Body of pancreas (tissue), 4 donors: ENCODE measurements around the gene TYMS. TPM values are rescaled to one million over a fixed set of nuclear protein-coding genes. Genes with fewer than 3 reads are reported as not detected.

Experiments used
- ATAC-seq: fragments of 150-250 bp; one replicate; pipeline ENCODE4 v1.9.1; 2016
- DNase-seq, 4 donors: peaks; one replicate each; pipeline ENCODE4 v3.0.0-alpha.2; 2019
- H3K27ac ChIP-seq, 4 donors: fragments of 200-600 bp; sonication (generic); 1 replicate in 3 of 4; 2 replicates in 1 of 4; pipeline versions ENCODE4 v1.5.1 to v1.6.1; 2016 to 2019; ENCODE audit warnings: mild to moderate bottlenecking in 1 of 4, mixed read lengths in 1 of 4, moderate library complexity in 1 of 4
- H3K27me3 ChIP-seq, 2 donors: fragments of 200-600 bp; sonication (generic); one replicate each; pipeline ENCODE4 v1.6.0; 2016; ENCODE audit warnings: mild to moderate bottlenecking in 1 of 2
- H3K36me3 ChIP-seq, 2 donors: fragments of 200-600 bp; sonication (generic); replicated peaks in 1 of 2; 2 replicates each; pipeline ENCODE4 v1.5.1; 2016; ENCODE audit warnings: low read depth in 2 of 2; ENCODE audit not compliant: insufficient read depth in 1 of 2
- H3K4me1 ChIP-seq: fragments of 200-600 bp; sonication (generic); one replicate; pipeline ENCODE4 v1.6.0; 2016
- H3K4me3 ChIP-seq, 2 donors: fragments of 200-600 bp; sonication (generic); 1 replicate in 1 of 2; 2 replicates in 1 of 2; pipeline ENCODE4 v1.5.1; 2016 to 2019
- H3K9me3 ChIP-seq, 3 donors: fragments of 200-600 bp; sonication (generic); 1 replicate in 2 of 3; 2 replicates in 1 of 3; pipeline ENCODE4 v1.5.1; 2016
- CTCF ChIP-seq, 7 experiments: fragments of 450-650 bp in 4 of 7; fragments of 200-600 bp in 3 of 7; sonication (generic) in 3 of 7; IDR thresholded peaks; one replicate each; pipeline ENCODE4 v1.5.1; 2016 to 2019; ENCODE audit warnings: antibody characterized with exemption in 7 of 7
- POLR2A ChIP-seq, 3 donors: fragments of 450-650 bp; IDR thresholded peaks; one replicate each; pipeline ENCODE4 v1.6.1; 2016; ENCODE audit warnings: antibody characterized with exemption in 3 of 3, mild to moderate bottlenecking in 2 of 3
- WGBS, 2 donors: methylation state at CpG; one replicate each; pipeline ENCODE4 v1.1.5; 2017; 5-methylcytosine and 5-hydroxymethylcytosine counted together
- intact Hi-C: fragments of 100-400 bp; cut with DNase I; formaldehyde crosslinking; loops from one replicate; pipeline ENCODE4 v1.15.1; 2023
- total RNA-seq, 2 donors: library from RNA; depleted of rRNA; stranded (reverse); fragments of >200 nt; gene quantifications; one replicate each; pipeline ENCODE4 v1.1.0, GENCODE V29; 2016

Gene TYMS
- total RNA-seq, 2 donors from 2014 or later = 1.8 to 7.6 TPM

GRCh38 chr18:711657-712400, 54.4 kb downstream of the TYMS start:
- Histone ChIP-seq H3K9me3 (no peaks in the 10 kb centered on the region), H3K27ac (peak overlapping the region; percentile 64 to 86 (median 84)), H3K36me3 (no peaks in the 10 kb centered on the region), H3K4me3 (peak overlapping the region; percentile 38 to 50), H3K27me3 (no peaks in the 10 kb centered on the region), H3K4me1 (peaks cover 22% of the 10 kb centered on the region)
- ATAC-seq = peak; percentile 46
- WGBS, 2 donors = 0 to 2% methylated on average over 20 to 42 of the region's 42 CpGs
- TF ChIP-seq POLR2A (IDR thresholded peaks at IDR 0.05) (peak in 1 of 3 donors; percentile 36), CTCF (IDR thresholded peaks at IDR 0.05) (peak in 1 of 7 experiments; percentile 1)
- intact Hi-C loops = no loop called here
- peak; percentile 67 to 80 (median 78) for DNase-seq

- peak within 1 kb of the TSS; percentile 64 to 86 (median 84) for H3K27ac ChIP-seq
- 4% methylated on average over 79 of the region's 91 CpGs; no CpG with 5 or more reads in 1 of the 2 donors for WGBS, 2 donors
- peaks cover 22% of the 10 kb centered on the region for H3K4me1 ChIP-seq
- H3K4me3 ChIP-seq = peak within 1 kb of the TSS; percentile 38 to 50
- H3K36me3 ChIP-seq = no peaks in the 10 kb centered on the region
- TF ChIP-seq POLR2A (IDR thresholded peaks at IDR 0.05) (peak in 2 of 3 donors; percentile 48 to 67), CTCF (IDR thresholded peaks at IDR 0.05) (peak; percentile 86 to 96 (median 91))
- DNase-seq (peak; percentile 86 to 93 (median 90)), ATAC-seq (peak; percentile 96)
- H3K9me3 ChIP-seq = no peaks in the 10 kb centered on the region
- intact Hi-C loops = no loop called here
- no peaks in the 10 kb centered on the region for H3K27me3 ChIP-seq
These were observed 55.1 kb downstream of the TYMS start, which contains the start of gene ENOSF1 for GRCh38 chr18:712401-713134. ENOSF1 (minus strand) TSS chr18:712630; CDS start chr18:712587, 43 bp downstream.

- Histone ChIP-seq H3K9me3 (no peaks in the 10 kb centered on the region), H3K36me3 (no peaks in the 10 kb centered on the region), H3K27ac (peak overlapping the region; percentile 64 to 86 (median 84)), H3K4me3 (no peak overlapping the region), H3K4me1 (peaks cover 22% of the 10 kb centered on the region), H3K27me3 (no peaks in the 10 kb centered on the region)
- TF ChIP-seq CTCF (IDR thresholded peaks at IDR 0.05) = no peak
- TF ChIP-seq POLR2A (IDR thresholded peaks at IDR 0.05) = no peak
- intact Hi-C loops = no loop called here
- DNase-seq = no peak
- ATAC-seq = no peak
- WGBS, 2 donors = 79 to 83% methylated on average over 13 to 23 of the region's 23 CpGs
These were observed 55.7 kb downstream of the TYMS start for GRCh38 chr18:713135-713490.

- H3K4me3 ChIP-seq = no peak overlapping the region
- intact Hi-C loops = no loop called here
- TF ChIP-seq CTCF (IDR thresholded peaks at IDR 0.05) (no peak), POLR2A (IDR thresholded peaks at IDR 0.05) (no peak)
- H3K27ac ChIP-seq = no peak overlapping the region
- no peaks in the 10 kb centered on the region for H3K9me3 ChIP-seq
- ATAC-seq (no peak), DNase-seq (no peak)
- H3K27me3 ChIP-seq = no peaks in the 10 kb centered on the region
- WGBS, 2 donors = 75 to 86% methylated on average over 1 of the region's 1 CpG
- H3K4me1 ChIP-seq = peaks cover 13% of the 10 kb centered on the region
- H3K36me3 ChIP-seq = no peaks in the 10 kb centered on the region
These were observed 58.2 kb downstream of the TYMS start for GRCh38 chr18:715626-716025.
